NCI-H82 treated with DMSO at 0.1 percent for 48 hours (cell line): ENCODE data around the gene ZC3H18.

Experiments used
- DNase-seq: peaks from one replicate; lab custom pipeline; 2025; ENCODE audit not compliant: unreplicated experiment; lab: John Stamatoyannopoulos, UW

ZC3H18 gene

DNA sequence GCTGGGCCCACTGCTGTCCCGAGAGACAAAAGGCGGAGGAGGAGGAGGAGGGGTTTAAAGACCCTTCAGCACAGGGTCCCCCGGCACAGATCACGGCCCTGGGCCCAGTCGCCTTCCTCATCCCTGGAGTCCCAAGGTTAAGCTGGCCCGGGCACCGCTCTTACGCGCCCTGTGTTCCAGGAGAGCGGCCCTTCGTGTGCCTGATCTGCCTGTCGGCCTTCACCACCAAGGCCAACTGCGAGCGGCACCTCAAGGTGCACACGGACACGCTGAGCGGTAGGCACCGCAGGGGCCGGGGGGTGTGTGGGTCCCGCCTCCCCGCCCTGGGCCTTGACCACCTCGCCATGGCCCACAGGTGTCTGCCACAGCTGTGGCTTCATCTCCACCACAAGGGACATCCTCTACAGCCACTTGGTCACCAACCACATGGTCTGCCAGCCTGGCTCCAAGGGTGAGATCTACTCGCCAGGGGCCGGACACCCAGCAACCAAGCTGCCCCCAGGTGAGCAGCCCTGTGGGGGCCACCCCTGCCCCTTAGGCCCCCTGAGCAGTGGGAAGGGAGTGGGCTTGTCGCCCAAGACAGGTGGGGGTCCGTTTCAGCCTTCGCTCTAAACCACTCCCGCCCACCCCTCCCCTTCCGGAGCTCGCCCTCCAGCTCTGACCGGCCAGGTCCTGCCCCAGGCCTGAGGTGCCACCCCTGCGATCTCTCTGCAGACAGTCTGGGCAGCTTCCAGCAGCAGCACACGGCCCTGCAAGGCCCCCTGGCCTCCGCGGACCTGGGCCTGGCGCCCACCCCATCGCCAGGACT lies 37.6 kb upstream of the ZC3H18 start:
- DNase-seq: no peak

DNA sequence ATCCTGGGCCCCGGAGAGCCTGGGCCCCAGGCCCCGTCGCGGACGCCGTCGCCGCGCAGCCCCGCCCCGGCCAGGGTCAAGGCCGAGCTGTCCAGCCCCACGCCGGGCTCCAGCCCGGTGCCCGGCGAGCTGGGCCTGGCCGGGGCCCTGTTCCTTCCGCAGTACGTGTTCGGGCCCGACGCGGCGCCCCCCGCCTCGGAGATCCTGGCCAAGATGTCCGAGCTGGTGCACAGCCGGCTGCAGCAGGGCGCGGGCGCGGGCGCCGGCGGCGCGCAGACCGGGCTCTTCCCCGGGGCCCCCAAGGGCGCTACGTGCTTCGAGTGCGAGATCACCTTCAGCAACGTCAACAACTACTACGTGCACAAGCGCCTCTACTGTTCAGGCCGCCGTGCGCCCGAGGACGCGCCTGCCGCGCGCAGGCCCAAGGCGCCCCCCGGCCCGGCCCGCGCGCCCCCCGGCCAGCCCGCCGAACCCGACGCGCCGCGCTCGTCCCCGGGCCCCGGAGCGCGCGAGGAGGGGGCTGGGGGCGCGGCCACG lies 36.8 kb upstream of the ZC3H18 start:
- no peak for DNase-seq

DNA sequence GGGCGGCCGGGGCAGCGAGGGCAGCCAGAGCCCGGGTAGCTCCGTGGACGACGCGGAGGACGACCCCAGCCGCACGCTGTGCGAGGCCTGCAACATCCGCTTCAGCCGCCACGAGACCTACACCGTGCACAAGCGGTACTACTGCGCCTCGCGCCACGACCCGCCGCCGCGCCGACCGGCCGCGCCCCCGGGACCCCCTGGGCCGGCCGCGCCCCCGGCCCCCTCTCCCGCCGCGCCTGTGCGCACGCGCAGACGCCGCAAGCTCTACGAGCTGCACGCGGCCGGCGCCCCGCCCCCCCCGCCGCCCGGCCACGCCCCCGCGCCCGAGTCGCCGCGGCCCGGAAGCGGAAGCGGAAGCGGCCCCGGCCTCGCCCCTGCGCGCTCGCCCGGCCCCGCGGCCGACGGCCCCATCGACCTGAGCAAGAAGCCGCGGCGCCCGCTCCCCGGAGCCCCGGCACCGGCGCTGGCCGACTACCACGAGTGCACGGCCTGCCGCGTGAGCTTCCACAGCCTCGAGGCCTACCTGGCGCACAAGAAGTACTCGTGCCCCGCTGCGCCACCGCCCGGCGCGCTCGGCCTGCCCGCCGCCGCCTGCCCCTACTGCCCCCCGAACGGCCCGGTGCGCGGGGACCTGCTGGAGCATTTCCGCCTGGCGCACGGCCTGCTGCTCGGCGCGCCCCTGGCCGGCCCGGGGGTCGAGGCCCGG lies 36.1 kb upstream of the ZC3H18 start:
- no peak for DNase-seq

DNA sequence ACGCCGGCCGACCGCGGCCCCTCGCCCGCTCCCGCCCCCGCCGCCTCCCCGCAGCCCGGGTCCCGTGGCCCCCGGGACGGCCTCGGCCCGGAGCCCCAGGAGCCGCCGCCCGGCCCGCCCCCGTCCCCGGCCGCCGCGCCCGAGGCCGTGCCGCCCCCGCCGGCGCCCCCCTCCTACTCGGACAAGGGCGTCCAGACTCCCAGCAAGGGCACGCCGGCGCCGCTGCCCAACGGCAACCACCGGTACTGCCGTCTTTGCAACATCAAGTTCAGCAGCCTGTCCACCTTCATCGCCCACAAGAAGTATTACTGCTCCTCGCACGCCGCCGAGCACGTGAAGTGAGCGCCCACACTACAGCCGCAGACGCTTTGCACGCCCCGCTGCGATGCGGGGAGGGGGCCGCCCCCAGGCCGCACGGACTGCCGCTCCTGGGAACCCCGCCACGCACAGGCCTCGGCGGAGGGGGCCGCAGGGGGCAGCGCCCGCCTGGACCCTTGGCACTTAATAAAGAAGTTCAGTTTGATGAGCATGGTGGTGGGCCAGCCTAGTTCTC lies 35.5 kb upstream of the ZC3H18 start:
- no peak for DNase-seq

DNA sequence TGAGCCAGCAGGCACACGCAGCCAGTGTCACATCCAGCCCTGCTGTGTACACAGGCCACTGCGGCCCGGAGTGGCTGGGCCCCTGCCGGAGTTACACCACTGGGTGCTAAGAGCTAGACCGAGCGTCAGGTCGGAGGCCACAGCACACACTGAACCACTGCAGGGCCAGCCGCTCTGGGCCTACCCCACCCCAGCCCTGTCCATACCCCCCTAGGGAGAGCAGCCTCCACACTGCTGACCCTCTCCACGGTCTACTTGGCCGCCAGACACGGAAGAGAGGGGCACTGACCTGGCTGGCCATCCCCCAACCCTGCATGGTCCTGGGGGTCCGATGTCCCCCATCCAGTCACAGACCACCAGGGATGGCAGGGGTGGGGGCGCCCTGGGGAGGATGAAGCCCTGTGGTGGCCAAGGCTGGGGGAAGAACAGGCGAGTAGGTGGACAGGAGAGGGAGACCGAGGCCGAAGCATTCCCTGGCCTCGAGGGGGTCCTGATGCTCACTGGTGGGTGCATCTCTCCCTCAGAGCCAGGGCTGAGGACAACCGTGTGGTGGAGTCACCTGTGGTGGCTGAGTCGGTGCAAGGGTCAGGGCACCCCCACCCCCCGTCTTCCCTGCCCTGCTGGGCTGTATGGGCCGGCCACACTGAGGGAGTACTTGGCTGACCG lies 34.9 kb upstream of the ZC3H18 start:
- DNase-seq: no peak

DNA sequence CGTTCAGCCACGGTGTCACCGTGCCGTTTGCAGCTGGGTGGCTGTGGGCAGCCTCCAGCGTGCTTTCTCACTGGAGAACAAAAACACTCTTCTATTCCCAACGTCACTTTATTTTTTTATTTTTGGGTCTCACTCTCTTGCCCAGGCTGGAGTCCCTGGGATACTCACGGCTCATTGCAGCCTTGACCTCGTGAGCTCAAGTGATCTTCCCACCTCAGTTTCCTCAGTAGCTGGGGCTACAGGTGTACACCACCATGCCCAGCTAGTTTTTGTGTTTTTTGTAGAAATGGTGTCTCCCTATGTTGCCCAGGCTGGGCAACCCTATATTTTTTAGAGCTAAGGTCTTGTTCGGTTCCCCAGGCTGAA lies 34.4 kb upstream of the ZC3H18 start:
- no peak for DNase-seq

DNA sequence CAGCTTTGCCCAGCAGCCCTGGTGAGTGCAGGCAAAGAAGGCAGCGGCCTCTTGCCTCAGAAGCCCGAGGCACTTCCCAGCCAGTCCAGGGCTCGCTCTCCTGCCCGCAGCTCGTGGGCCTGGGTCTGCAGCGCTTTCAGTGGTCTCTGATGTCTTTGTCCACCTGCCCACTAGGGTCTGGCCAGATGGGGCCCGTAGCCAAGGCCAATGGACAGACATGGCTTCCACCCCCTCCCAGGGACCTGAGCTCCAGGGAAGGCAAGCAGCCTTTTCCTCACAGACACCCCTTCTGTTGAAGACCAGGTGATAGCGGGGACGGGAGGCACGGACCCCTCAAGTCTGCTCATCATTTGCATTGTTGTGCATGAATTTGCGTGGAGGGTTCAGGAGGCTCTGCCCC lies 33.7 kb upstream of the ZC3H18 start:
- no peak for DNase-seq

DNA sequence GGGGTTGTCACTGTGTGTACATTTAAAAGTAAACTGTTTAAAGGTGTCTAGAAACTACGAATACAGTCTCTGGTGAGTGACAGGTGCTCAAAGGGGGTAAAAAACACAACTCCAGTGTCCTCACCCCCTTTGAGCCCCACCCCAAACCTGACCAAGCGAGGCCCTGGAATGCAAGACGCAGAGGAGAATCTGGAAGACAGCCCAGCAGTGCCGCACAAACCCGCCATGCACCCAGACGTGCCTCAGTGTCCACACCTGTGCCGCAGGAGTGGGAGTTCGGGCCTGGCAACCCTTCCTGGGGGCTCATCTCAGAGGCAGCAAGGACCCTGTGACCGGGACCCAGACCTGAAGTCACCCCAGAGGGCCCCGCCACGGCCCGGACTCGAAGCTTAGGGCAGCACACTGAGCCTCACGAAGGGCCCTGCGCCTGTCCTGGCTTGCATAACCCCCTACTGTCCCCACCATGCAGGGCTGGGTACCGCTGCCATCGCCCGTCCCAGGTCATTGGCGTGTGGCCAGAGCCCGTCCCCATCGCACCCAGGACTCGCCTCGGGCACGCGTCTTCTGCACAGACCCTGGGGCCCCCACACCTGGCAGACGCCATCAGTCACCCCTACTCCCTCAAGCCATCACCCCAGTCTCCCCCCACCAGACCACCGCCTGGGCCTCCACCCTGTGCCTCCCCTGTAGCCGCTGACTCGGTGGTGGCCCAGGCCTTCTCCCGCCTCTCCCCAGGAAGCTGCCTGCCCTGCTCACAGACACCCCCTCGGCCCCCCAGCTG lies 33.0 kb upstream of the ZC3H18 start:
- DNase-seq: no peak

DNA sequence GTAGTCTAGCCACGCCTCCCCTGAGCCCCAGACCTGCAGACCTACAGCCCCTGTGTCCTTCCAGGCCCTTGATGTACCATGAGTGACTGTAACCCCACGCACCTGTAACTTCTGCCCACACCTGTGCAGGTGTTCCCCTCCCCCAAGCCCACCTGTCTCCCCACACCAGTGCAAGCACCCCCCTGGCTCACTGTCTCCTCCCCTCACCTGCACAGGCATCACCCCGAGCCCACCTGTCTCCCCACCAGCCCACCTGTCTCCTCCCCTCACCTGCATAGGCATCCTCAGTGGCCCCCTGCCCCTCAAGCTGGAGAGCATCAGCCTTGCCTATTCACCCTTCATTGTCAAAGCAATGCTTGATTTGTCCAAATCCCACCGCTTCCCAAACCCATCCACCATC lies 32.3 kb upstream of the ZC3H18 start:
- DNase-seq: no peak

DNA sequence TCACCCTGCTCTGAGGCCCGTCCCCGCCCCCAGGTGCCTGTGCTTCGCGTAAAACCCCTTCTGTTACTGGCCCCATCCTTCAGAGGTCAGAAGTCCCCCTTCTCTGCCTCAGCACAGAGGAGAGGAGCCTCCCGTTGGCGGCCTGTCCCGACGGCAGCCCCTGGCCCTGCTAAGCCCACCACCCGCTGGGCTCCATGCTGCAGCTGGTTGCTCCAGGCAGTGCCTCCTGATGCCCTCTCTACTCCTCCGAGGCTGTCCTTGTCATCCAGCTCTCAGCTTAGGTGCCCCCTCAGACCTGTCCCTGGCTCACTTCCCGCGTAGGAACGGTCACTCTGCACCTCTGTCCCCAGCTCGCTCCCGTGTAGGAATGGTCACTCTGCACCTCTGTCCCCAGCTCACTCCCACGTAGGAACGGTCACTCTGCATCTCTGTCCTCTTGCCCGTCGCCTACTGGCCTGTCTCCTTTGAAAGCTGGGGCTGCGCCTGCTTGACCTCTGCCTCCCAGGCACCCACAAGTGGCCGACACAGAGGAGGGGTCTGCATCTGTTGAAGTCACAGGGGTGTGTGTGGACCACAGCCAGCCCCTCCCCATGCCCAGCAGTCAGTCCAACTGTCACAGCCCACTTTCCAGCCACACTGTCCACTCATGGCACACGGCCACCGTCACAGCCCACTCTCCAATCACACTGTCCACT lies 31.7 kb upstream of the ZC3H18 start:
- DNase-seq: no peak

DNA sequence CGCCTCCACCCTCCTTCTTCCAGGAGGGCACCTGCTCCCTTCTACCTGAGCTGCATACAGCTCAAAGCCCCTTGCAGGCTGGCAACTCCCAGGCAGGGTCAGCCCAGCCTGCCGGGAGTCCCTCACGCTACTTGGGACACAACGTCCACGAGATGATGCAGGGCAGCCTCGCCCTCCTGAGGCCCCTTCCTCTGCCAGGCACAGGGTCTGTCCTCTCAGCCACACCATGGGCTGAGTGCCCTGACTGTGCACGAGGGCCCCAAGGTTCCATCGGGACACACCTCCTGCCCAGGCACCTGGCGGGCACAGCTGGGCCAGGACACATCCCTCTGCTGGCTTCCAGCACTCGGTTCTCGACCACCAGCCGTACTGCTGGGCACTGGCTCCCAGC lies 30.9 kb upstream of the ZC3H18 start:
- DNase-seq: no peak

DNA sequence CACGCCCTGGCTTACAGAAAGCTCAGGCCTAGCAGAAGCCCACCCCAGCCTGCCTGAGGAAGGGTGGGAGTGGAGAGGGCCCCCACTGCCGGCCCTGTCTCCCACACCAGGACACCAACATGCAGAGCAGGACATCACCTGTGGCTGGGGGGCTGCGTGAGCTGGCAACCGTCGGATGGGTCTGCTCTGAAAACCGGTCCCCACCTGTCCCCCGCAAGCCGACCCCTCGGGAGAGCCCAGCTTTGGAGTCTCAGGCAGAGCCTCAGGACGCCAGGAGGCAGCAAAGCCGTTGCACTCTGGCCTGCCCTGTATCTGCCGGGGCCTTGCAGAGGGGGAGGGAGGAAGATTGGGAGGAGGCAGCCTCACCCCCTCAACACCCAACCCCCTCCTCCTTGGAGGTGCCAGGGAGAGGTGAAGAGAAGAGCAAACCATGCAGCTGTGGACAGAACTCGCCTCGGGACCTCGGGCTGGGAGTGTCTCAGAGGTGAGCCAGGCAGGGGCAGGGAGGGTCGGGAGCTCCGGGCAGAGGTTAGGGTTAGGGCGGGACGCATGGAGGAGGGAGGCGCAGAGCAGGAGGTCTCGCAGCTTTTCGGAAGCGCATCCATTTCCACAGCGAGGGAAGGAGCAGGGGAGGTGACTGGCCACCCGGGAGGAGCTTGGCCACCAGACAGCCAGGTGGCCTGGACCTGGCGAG lies 30.4 kb upstream of the ZC3H18 start:
- DNase-seq: no peak

DNA sequence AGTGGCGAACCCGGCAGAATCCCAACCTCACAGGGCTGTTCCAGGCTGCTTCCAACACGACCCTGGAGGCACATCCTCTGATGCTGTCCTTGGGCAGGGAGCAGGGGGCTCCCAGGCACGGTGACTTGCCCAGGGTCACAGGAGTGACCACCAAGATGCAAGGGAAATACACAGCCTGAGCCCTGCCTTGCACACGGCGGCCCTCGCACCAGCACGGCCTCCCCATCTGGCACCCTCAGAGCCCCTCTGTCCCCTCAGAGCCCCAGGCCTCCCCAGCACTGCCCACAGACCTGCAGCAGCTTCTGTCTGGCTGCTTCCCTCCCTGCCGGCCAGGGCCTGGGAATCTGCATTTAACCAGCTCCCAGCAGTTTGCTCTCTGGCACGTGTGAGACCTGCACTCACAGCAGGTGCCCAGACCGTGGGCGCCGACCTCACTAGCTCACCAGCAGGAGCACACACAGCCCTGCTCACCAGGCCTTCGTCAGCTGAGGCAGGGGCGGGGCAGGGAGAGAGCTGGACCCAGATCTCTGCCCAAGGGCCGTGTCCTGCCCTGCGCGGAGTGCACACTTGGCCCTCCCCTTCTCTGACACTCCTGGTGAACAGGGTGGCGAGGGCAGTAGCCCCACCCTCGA lies 29.7 kb upstream of the ZC3H18 start:
- DNase-seq: no peak

DNA sequence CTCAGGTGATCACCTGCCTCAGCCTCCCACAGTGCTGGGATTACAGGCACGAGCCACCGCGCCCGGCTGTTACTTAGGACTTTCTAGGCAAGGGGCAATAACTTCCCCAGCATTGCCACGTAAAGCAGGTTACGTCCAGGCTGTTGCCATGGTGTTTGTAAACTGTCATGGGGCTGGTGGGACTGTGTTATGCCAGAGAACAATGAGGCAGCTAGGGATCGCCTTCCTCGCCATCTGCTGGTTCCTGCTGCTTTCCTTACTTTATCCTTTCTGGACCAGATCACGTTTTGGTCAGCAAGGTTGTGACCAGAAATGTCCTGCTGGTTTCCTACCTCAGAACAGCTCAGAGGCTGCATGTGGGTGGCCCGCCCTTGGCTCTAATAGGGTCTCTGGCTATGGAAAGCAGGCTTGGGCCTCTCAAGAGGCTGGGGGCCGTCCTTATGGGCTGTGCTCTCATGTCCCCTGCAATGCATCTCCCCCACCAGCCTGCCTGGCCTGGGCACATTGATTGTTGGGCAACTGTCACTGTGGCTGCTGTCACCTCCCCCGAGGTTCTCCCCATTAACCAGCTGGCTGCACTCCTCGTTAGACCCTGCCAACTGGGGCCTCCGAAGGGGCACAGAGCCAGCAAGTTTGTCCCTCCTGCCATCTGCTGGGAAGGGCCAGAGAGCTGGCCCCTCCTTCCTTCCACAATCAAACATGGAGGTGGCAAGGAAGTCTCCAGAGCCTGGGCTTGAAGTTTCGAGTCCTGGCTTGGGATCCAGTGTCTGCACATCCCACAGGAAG lies 28.2 kb upstream of the ZC3H18 start:
- no peak for DNase-seq

DNA sequence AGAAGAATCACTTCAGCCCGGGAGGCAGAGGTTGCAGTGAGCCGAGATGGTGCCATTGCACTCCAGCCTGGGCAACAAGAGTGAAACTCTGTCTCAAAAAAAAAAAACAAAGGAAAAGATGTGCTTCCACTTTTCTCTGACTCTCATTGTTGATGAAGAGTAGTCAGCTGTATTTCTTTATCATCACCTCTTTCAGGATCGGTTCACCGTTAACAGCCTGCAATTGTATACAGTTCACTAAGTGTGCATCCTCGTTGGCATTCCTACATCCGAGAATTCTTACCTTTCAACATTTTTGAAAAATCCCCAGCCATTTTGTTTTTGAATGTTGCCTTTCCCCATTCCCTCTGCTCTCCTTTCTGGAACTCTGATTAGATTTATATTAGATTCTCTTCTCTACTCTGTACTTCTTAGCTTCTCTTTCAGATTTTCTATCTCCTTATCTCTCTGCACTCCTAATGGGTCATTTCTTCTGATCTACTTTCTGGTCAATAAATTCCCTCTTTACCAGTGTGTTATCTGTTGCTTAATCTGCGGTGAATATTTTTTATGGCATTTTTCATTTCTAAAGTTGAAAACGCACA lies 26.9 kb upstream of the ZC3H18 start:
- no peak for DNase-seq

DNA sequence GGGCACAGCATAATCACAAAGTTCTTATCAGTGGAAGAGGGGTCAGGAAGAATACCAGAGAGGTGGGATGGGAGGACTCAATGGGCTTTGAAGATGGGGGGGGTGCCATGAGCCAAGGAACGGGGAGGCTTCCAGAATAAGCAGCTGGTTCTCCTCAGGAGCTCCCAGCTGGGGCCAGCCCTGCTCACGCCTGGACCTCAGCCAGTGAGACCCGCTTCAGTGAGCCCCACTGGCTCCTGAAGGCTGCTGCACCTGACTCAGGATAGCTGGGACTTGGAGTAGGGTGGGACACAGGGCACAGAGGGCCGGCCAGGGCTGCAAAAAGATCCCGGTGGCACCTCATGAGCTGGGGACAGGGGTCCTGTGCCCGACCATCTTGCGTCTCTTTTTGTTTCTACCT lies 24.4 kb upstream of the ZC3H18 start:
- no peak for DNase-seq

DNA sequence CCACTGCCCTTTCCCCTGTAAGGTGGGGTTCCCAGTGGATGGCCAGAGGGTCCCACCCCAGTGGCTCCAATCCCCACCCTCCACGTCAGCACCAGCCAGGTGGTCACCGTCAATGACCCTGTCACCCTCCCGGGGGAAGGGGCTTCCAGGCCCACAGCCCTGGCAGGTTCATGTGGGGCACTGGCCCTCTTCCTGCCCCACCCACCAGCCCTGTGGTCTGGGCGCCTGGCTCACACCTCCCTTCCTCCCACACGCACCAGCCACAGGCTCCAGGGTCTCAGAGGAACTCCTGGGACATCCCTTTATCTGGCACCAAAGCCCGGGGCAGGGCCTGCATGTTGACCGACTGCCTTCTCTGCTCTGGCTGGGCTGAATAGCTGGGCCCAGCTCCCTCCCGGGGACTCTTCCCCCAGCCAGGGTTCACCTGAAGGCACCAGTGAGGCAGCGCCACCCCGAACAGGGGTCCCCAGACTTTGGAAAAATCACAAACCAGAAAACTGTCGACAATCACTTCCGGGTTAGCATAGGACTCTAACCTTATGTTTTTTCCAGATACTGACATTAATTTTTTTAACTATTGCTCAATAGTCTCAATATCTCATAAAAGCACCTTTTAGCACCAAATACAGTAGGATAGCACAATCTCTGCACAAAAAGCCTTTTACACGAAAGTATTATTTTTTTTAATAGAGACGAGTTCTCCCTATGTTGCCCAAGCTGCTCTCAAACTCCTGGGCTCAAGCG lies 21.9 kb upstream of the ZC3H18 start:
- no peak for DNase-seq
